ENCODE measurements around the gene MYO3B.

DNA sequence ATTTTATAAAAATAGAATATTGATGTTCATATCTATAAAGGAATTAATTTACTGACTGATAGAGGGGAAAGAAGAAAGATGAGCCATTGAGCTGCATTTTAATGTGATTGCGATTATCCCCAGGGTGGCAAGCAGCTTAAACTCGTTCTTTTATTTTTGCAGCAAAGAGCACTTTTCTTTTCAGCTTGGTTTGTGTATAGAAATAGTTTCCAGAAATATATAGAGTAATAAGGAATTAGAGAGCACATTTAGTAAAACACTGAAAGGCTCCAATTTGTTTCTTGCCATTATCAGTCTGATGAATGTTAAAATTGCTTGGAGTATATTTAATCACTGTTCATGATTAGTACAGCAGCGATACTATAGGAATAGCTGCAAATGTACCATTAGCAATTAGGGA, 119.5 kb downstream of the MYO3B start:
- TF ChIP-seq EZH2phosphoT487 (IDR thresholded peaks at IDR 0.05) (no peak), CTCF (IDR thresholded peaks at IDR 0.05) (no peak), EZH2 (IDR thresholded peaks at IDR 0.05) (no peak)
